GM23248 (cell line): ENCODE data around the gene RFX4.

Source experiments
- EZH2 ChIP-seq: fragments of 200-600 bp; sonication (generic); IDR thresholded peaks from 2 replicates; pipeline ENCODE4 v1.6.1; 2018; ENCODE audit warnings: antibody characterized with exemption, mild to moderate bottlenecking; ENCODE audit not compliant: insufficient read depth, poor library complexity, severe bottlenecking
- EZH2phosphoT487 ChIP-seq: fragments of 200-600 bp; sonication (generic); IDR thresholded peaks from 2 replicates; pipeline ENCODE4 v1.6.1; 2018; ENCODE audit warnings: antibody characterized with exemption, moderate library complexity, mild to moderate bottlenecking, low read depth; ENCODE audit not compliant: insufficient read depth

- TF ChIP-seq EZH2 (no peak), EZH2phosphoT487 (no peak)
Observed at GRCh38 chr12:106760184-106760531, 177.4 kb downstream of the RFX4 start.
